Measurements from ENCODE around the gene ZNF74.

- TF ChIP-seq POLR2A (IDR thresholded peaks at IDR 0.05), result no peak
- TF ChIP-seq, protein P1, sequence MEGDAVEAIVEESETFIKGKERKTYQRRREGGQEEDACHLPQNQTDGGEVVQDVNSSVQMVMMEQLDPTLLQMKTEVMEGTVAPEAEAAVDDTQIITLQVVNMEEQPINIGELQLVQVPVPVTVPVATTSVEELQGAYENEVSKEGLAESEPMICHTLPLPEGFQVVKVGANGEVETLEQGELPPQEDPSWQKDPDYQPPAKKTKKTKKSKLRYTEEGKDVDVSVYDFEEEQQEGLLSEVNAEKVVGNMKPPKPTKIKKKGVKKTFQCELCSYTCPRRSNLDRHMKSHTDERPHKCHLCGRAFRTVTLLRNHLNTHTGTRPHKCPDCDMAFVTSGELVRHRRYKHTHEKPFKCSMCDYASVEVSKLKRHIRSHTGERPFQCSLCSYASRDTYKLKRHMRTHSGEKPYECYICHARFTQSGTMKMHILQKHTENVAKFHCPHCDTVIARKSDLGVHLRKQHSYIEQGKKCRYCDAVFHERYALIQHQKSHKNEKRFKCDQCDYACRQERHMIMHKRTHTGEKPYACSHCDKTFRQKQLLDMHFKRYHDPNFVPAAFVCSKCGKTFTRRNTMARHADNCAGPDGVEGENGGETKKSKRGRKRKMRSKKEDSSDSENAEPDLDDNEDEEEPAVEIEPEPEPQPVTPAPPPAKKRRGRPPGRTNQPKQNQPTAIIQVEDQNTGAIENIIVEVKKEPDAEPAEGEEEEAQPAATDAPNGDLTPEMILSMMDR (IDR thresholded peaks at IDR 0.05), result no peak
These were observed 9.8 kb downstream of the ZNF74 start for GRCh38 chr22:20403779-20404140.
